Astrocyte of the spinal cord (primary cell): Measurements from ENCODE around the gene MTA3.
A peak's percentile ranks its signal among the peaks of the same experiment; 100 is the strongest.

ENCODE experiments used
- DNase-seq: peaks from one replicate; pipeline ENCODE4 v3.0.0; 2011; ENCODE audit warnings: low read depth, low spot score
- H3K4me3 ChIP-seq: 2 replicates; pipeline ENCODE4 v1.5.1; 2011; ENCODE audit warnings: low read depth, mild to moderate bottlenecking, low read length, moderate library complexity
- CTCF ChIP-seq: IDR thresholded peaks from 2 replicates; pipeline ENCODE4 v1.5.1; 2012; ENCODE audit warnings: low read depth, mild to moderate bottlenecking, low read length, inconsistent platforms
- in situ Hi-C: cut with HindIII; loops from 2 replicates; pipeline ENCODE4 v1.10.0; 2017; ENCODE audit warnings: low sequenced_read_pairs

The MTA3 gene

DNA sequence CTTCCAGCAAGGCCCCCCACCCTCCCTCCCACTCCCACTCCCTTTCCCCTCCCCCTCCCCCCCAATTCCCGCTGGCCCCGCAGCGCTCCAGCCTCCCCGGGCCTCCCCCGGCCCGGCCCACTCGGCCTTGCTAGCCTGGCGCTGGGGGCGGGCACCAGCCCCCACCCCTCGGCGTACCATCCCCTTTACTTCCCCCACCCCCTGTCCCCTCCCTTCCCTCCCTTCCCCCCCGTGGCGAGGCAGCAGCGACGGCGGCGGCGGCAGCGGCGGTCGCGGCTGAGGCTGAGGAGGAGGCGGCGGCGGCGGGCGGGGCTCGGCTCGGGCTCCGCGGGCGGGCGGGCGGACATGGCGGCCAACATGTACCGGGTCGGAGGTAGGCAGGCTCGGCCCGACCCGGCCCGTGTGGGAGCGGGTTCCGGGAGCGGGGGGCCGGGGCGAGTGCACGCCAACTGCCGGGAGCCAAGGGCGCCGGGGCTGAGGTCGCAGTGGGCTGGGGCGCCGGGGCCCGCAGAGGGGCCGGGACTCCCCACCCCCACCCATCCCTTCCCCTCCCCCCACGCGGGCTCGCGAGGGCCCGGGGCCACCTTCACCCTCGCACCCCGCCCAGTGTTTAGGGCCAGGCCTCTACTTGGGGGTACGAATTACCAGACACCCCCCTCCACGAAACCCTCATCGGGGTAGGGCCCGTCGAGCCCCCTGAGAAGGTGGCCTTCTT lies at the start of gene MTA3:
Gene MTA3, plus strand, starts transcription at position 232 of the 715 bp plus-strand sequence. Its CDS starts 114 bp downstream, at position 346.
- DNase-seq, result peak; percentile 49
- in situ Hi-C loops, result no loop called here
- peak within 1 kb of the TSS; percentile 81 for H3K4me3 ChIP-seq
- no peak for TF ChIP-seq CTCF

- in situ Hi-C loops, result no loop called here
- H3K4me3 ChIP-seq, result no peak overlapping the region
- TF ChIP-seq CTCF, result no peak
Observed at GRCh38 chr2:42519624-42520023, 48.8 kb upstream of the MTA3 start.

GRCh38 chr2:42522035-42522434 lies 46.4 kb upstream of the MTA3 start:
- TF ChIP-seq CTCF, result no peak
- H3K4me3 ChIP-seq, result no peak overlapping the region
- in situ Hi-C loops, result no loop called here
- no peak for DNase-seq

More at GRCh38 chr2:42519624-42520023, 48.8 kb upstream of the MTA3 start:
- no peak for DNase-seq

GRCh38 chr2:42523341-42523740 lies 45.1 kb upstream of the MTA3 start:
- TF ChIP-seq CTCF, result no peak
- in situ Hi-C loops, result no loop called here
- no peak for DNase-seq
- H3K4me3 ChIP-seq, result no peak overlapping the region

GRCh38 chr2:42532397-42532796 lies 36.0 kb upstream of the MTA3 start:
- no peak for DNase-seq
- no peak overlapping the region for H3K4me3 ChIP-seq
- TF ChIP-seq CTCF, result no peak
- in situ Hi-C loops, result no loop called here

DNA sequence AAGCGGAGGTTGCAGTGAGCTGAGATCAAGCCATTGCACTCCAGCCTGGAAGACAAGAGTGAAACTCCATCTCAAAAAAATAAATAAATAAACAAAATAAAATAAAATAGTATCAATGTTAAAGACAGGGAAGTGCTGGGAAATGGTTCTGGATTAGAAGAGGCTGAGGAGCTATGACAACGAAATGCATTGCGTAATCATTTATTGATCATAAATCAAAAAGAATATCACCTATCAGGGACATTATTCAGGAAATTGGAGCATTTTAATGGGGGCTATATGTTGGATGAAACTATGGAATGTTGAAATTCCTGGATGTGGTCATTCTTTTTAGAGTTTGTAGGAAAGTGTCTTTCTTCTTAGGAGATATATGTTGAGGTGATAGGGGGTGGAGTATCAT lies 30.9 kb upstream of the MTA3 start:
- no peak for DNase-seq
- TF ChIP-seq CTCF, result no peak
- in situ Hi-C loops, result no loop called here
- H3K4me3 ChIP-seq, result no peak overlapping the region

DNA sequence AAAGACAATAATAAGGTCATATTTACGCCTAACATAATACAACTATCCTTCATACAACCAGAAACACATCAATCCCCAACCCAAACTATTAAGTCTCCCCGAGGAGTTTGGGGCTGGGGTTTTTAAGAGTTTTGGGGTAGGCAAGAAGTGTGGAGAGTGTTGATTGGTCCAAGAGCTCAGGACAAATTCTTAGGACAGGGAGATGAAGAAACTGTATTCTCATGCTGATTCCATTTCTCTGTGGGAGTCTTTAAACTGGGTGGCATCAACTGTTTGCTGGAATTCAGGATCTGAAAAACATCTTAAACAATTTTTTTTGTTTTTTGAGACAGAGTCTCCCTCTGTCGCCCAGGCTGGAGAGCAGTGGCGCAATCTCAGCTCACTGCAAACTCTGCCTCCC lies 25.6 kb upstream of the MTA3 start:
- no peak for TF ChIP-seq CTCF
- in situ Hi-C loops, result no loop called here
- no peak overlapping the region for H3K4me3 ChIP-seq
- DNase-seq, result no peak
